Endothelial cell of umbilical vein (primary cell): ENCODE results near the gene NFATC1. TPM values are rescaled to one million over a fixed set of nuclear protein-coding genes. Genes with fewer than 3 reads are reported as not detected.

Experiments
- BruUV-seq: library from RNA; stranded (reverse); fragments of 400-500 nt; replicated peaks from 2 replicates; lab custom pipeline; 2021; lab: Mats Ljungman, UMichigan
- CTCF ChIA-PET: fragments of 300-600, 350-600 bp; sonication (Branson Sonifier 250); formaldehyde crosslinking; loops from one replicate; lab custom pipeline; 2021; ENCODE audit warnings: antibody characterized with exemption, inconsistent platforms; lab: Charles Lee
- POLR2A ChIA-PET: fragments of 300-600, 350-600 bp; sonication (Branson Sonifier 250); formaldehyde crosslinking; loops from one replicate; lab custom pipeline; 2021; ENCODE audit warnings: antibody characterized with exemption, inconsistent platforms; lab: Charles Lee
- DNase-seq: peaks from one replicate; pipeline ENCODE4 v3.0.0-alpha.2; 2011; ENCODE audit warnings: low read depth, low spot score
- FAIRE-seq: peaks from 2 replicates; lab custom pipeline; 2011; peaks lifted over from hg19 to GRCh38; lab: Jason Lieb, UNC
- H2AFZ ChIP-seq: 2 replicates; pipeline ENCODE4 v1.6.0; 2012; ENCODE audit warnings: low read depth, low read length, control low read depth, inconsistent platforms
- H3K27ac ChIP-seq: 2 replicates; pipeline ENCODE4 v1.5.1; 2011; ENCODE audit warnings: low read depth, mild to moderate bottlenecking, control low read depth, low read length, moderate library complexity; ENCODE audit not compliant: insufficient read depth
- H3K27me3 ChIP-seq, 2 experiments: 2 replicates each; pipeline versions ENCODE4 v1.6.0 to v1.6.1; 2011; ENCODE audit warnings: low read length in 2 of 2, mixed read lengths in 1 of 2; ENCODE audit not compliant: control insufficient read depth in 2 of 2, insufficient read depth in 2 of 2
- H3K36me3 ChIP-seq, 2 experiments: 2 replicates in 1 of 2; 3 replicates in 1 of 2; pipeline ENCODE4 v1.5.1; 2011; ENCODE audit warnings: low read length in 2 of 2, mild to moderate bottlenecking in 1 of 2, moderate library complexity in 1 of 2; ENCODE audit not compliant: control insufficient read depth in 2 of 2, insufficient read depth in 2 of 2; ENCODE audit errors: extremely low read depth in 1 of 2
- H3K4me1 ChIP-seq: 3 replicates; pipeline ENCODE4 v1.5.1; 2011; ENCODE audit warnings: mild to moderate bottlenecking, low read length; ENCODE audit not compliant: control insufficient read depth, insufficient read depth; ENCODE audit errors: extremely low read depth
- H3K4me2 ChIP-seq: 2 replicates; pipeline ENCODE4 v1.6.1; 2011; ENCODE audit warnings: low read length, control low read depth, mixed read lengths; ENCODE audit not compliant: insufficient read depth
- H3K4me3 ChIP-seq, 3 experiments: fragments of 200-600 bp in 1 of 3; sonication (generic), shearing (Covaris generic) in 1 of 3; replicated peaks in 1 of 3; 2 replicates each; pipeline ENCODE4 v1.5.1; 2011 to 2016; ENCODE audit warnings: control low read depth in 3 of 3, low read length in 3 of 3, mild to moderate bottlenecking in 2 of 3, inconsistent platforms in 1 of 3, low read depth in 1 of 3, moderate library complexity in 1 of 3; ENCODE audit not compliant: insufficient read depth in 1 of 3
- H3K79me2 ChIP-seq: 2 replicates; pipeline ENCODE4 v1.6.0; 2012; ENCODE audit warnings: low read length, inconsistent platforms; ENCODE audit not compliant: control insufficient read depth, insufficient read depth
- H3K9ac ChIP-seq: replicated peaks from 2 replicates; pipeline ENCODE3; 2011; ENCODE audit warnings: low read length, control low read depth; ENCODE audit not compliant: insufficient read depth; ENCODE audit errors: extremely low read depth
- H3K9me1 ChIP-seq: replicated peaks from 3 replicates; pipeline ENCODE4 v1.6.0; 2011; ENCODE audit warnings: mild to moderate bottlenecking, low read length; ENCODE audit not compliant: control insufficient read depth, insufficient read depth; ENCODE audit errors: extremely low read depth
- H3K9me3 ChIP-seq: replicated peaks from 2 replicates; pipeline ENCODE4 v1.5.1; 2012; ENCODE audit warnings: low read length, inconsistent platforms; ENCODE audit not compliant: control insufficient read depth, insufficient read depth
- H4K20me1 ChIP-seq: replicated peaks from 2 replicates; pipeline ENCODE3; 2011; ENCODE audit warnings: mild to moderate bottlenecking, low read length; ENCODE audit not compliant: control insufficient read depth, insufficient read depth; ENCODE audit errors: extremely low read depth
- EZH2 ChIP-seq: IDR thresholded peaks from 2 replicates; pipeline ENCODE4 v1.6.1; 2012; ENCODE audit warnings: borderline replicate concordance, low read depth, mild to moderate bottlenecking, moderate library complexity, low read length, inconsistent platforms; ENCODE audit not compliant: severe bottlenecking
- FOS ChIP-seq: IDR thresholded peaks from 2 replicates; pipeline ENCODE4 v1.6.1; 2011; ENCODE audit warnings: mild to moderate bottlenecking, low read length, moderate library complexity, borderline replicate concordance; ENCODE audit not compliant: insufficient read depth
- GATA2 ChIP-seq: IDR thresholded peaks from 2 replicates; pipeline ENCODE4 v1.7.0; 2011; ENCODE audit warnings: low read depth, mild to moderate bottlenecking, moderate library complexity, mixed read lengths, low read length; ENCODE audit not compliant: insufficient read length, insufficient read depth
- JUN ChIP-seq: IDR thresholded peaks from 2 replicates; pipeline ENCODE4 v1.6.1; 2011; ENCODE audit warnings: borderline replicate concordance, low read depth; ENCODE audit not compliant: insufficient read length, insufficient read depth
- MYC ChIP-seq: IDR thresholded peaks from one replicate; pipeline ENCODE4 v1.6.1; 2011; ENCODE audit warnings: mild to moderate bottlenecking, low read depth, low read length
- POLR2A ChIP-seq: IDR thresholded peaks from 2 replicates; pipeline ENCODE4 v1.6.1; 2012; ENCODE audit warnings: low read depth, mild to moderate bottlenecking, control low read depth, low read length
- POLR2AphosphoS5 ChIP-seq: IDR thresholded peaks from 2 replicates; pipeline ENCODE4 v1.6.1; 2012; ENCODE audit warnings: low read depth, mild to moderate bottlenecking, control low read depth, low read length, moderate library complexity; ENCODE audit not compliant: insufficient read depth
- dilution Hi-C: fragments of 300-500 bp; cut with MboI; formaldehyde crosslinking; loops from one replicate; pipeline ENCODE4 v1.15.0; 2019; ENCODE audit warnings: low sequenced_read_pairs; ENCODE audit not compliant: extremely low pct_ligation_motif_present
- intact Hi-C: fragments of 100-400 bp; cut with micrococcal nuclease; formaldehyde crosslinking; loops from one replicate; pipeline ENCODE4 v1.10.0; 2022
- polyA plus RNA-seq, 4 experiments: library from polyadenylated mRNA; depleted of rRNA in 3 of 4; stranded (reverse) in 3 of 4; unstranded in 1 of 4; fragments of >200 nt; gene quantifications; 2 replicates each; pipeline versions ENCODE4 v1.2.1 to v1.2.3, GENCODE V29; 2011 to 2012; ENCODE audit warnings: missing spikeins in 1 of 4
- total RNA-seq: library from RNA; stranded (reverse); gene quantifications from 2 replicates; pipeline ENCODE4 v1.2.3, GENCODE V29; 2021
- TF ChIP-seq, protein P1 (sequence below), 2 donors: IDR thresholded peaks; 1 replicate in 1 of 2; 2 replicates in 1 of 2; pipeline ENCODE4 v1.5.1; 2011; ENCODE audit warnings: low read length in 2 of 2, mild to moderate bottlenecking in 2 of 2, moderate library complexity in 2 of 2, control low read depth in 1 of 2, inconsistent platforms in 1 of 2, low read depth in 1 of 2; ENCODE audit not compliant: insufficient read depth in 1 of 2; ENCODE audit errors: extremely low read depth in 1 of 2
- TF ChIP-seq, protein P2 (sequence below): IDR thresholded peaks from 2 replicates; pipeline ENCODE4 v1.6.1; 2011; ENCODE audit not compliant: insufficient read depth, insufficient read length

NFATC1 gene
- total and polyA plus RNA-seq, 2 donors (not counting 3 experiments of a cell fraction or from before 2014, with no cell fraction given) = 11.1 to 30.0 TPM

DNA sequence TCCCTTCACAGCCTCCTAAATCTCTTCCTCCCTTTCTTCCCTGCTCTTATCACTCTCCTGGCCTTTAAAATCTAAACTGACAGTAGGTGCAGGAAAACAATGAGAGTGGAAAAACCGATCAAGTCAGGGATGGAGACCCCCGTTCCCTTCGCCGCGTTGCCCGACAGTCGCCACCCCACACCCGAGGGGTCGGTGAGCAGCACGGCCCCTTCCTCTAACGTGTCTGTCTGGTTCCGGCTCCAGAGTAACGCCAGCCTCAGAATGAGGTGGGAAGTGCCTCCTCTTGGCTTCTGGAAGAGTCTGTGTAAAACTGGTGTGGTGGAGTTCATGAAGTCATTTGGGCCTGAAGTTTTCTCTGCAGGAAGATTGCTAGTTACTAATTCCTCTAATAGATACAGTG is 138.6 kb downstream of the NFATC1 start:
- H4K20me1 ChIP-seq = no peaks in the 10 kb centered on the region
- FAIRE-seq (no peak), DNase-seq (no peak)
- H3K4me3 ChIP-seq = no peak overlapping the region
- no TSS peak for BruUV-seq
- H3K36me3 ChIP-seq = no peaks in the 10 kb centered on the region
- peaks cover 1 to 6% of the 10 kb centered on the region in 2 experiments for H3K27me3 ChIP-seq
- TF ChIP-seq GATA2 (no peak), FOS (no peak), POLR2A (no peak), EZH2 (no peak)
- H3K9me3 ChIP-seq = no peaks in the 10 kb centered on the region
- H3K9me1 ChIP-seq = no peaks in the 10 kb centered on the region
- no peak overlapping the region for H3K4me2 ChIP-seq
- no peaks in the 10 kb centered on the region for H3K79me2 ChIP-seq
- no peak overlapping the region for H3K27ac ChIP-seq
- dilution Hi-C loops = no loop called here
- no peak overlapping the region for H2AFZ ChIP-seq
- H3K9ac ChIP-seq = no peak overlapping the region
- ChIA-PET CTCF (no interaction called here), POLR2A (no interaction called here)
- intact Hi-C loops = no loop called here
- no peaks in the 10 kb centered on the region for H3K4me1 ChIP-seq

DNA sequence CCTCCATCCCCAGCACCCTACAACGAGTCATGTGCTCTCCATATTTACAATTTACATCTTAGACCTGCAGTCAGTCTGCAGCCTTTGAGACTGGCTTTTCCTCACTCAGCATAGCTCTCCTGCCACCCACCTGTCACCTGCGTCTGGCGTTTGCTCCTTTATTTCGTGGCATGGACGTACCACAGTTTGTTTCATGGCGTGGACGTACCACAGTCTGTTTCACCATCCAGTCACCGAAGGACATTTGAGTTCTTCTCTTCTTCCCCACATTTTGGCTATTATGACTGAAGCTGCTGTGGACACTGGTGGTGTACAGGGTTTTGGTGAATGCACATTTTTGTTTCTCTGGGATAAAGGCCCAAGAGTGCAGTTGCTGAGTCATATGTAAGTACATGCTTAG is 142.0 kb downstream of the NFATC1 start:
- no peaks in the 10 kb centered on the region for H3K4me1 ChIP-seq
- ChIA-PET CTCF (no interaction called here), POLR2A (no interaction called here)
- peaks cover 1 to 6% of the 10 kb centered on the region in 2 experiments for H3K27me3 ChIP-seq
- no peaks in the 10 kb centered on the region for H4K20me1 ChIP-seq
- no peak overlapping the region for H3K4me2 ChIP-seq
- no peak overlapping the region for H3K9ac ChIP-seq
- H3K79me2 ChIP-seq = no peaks in the 10 kb centered on the region
- TF ChIP-seq EZH2 = no peak
- no peak for TF ChIP-seq POLR2AphosphoS5
- no peak for TF ChIP-seq MYC
- TF ChIP-seq, protein P1, sequence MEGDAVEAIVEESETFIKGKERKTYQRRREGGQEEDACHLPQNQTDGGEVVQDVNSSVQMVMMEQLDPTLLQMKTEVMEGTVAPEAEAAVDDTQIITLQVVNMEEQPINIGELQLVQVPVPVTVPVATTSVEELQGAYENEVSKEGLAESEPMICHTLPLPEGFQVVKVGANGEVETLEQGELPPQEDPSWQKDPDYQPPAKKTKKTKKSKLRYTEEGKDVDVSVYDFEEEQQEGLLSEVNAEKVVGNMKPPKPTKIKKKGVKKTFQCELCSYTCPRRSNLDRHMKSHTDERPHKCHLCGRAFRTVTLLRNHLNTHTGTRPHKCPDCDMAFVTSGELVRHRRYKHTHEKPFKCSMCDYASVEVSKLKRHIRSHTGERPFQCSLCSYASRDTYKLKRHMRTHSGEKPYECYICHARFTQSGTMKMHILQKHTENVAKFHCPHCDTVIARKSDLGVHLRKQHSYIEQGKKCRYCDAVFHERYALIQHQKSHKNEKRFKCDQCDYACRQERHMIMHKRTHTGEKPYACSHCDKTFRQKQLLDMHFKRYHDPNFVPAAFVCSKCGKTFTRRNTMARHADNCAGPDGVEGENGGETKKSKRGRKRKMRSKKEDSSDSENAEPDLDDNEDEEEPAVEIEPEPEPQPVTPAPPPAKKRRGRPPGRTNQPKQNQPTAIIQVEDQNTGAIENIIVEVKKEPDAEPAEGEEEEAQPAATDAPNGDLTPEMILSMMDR (IDR thresholded peaks at IDR 0.05; ENCODE audit: extremely low read depth in 1 of 2, insufficient read depth in 1 of 2, low read depth in 1 of 2, low read length in 2 of 2) = no peak
- no peak for TF ChIP-seq JUN
- no peak for TF ChIP-seq FOS
- no peak for TF ChIP-seq POLR2A
- no peak for TF ChIP-seq GATA2
- TF ChIP-seq, protein P2, sequence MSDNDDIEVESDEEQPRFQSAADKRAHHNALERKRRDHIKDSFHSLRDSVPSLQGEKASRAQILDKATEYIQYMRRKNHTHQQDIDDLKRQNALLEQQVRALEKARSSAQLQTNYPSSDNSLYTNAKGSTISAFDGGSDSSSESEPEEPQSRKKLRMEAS = no peak
- H3K9me3 ChIP-seq = no peaks in the 10 kb centered on the region
- no peak for DNase-seq
- intact Hi-C loops (no loop called here), dilution Hi-C loops (no loop called here)
- FAIRE-seq = no peak
- H3K36me3 ChIP-seq = no peaks in the 10 kb centered on the region
- no peak overlapping the region for H2AFZ ChIP-seq
- no TSS peak for BruUV-seq
- H3K4me3 ChIP-seq = no peak overlapping the region
- no peaks in the 10 kb centered on the region for H3K9me1 ChIP-seq
- H3K27ac ChIP-seq = no peak overlapping the region
